ENCODE measurements around the gene PTPRN2.
A peak's percentile ranks its signal among the peaks of the same experiment; 100 is the strongest.

PTPRN2 gene

DNA sequence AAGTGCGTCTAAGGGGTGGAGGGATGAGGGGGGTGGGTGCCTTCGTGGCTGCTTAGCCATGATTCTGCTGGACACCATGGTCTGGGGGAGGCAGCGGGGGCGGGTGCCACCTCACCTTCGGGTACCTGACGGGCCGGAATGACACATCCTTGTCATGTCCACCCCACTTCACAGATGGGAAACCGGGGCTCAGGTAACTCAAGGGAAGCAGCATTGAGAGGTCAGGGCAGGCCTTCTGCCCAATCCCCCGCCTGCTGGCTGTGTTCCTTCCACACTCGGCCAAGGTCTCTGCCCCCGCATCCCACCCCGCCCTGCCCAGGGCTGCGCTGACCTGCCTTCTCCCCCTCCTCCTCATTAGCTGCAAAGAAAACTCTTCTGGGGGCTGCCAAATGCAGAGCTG, 598.0 kb downstream of the PTPRN2 start:
- ChIA-PET CTCF (no interaction called here), POLR2A (no interaction called here)
- TF ChIP-seq CTBP1 (IDR thresholded peaks at IDR 0.05; ENCODE audit: borderline replicate concordance): no peak
- no peak for TF ChIP-seq ZNF384 (IDR thresholded peaks at IDR 0.05)
- TF ChIP-seq ELF4 (IDR thresholded peaks at IDR 0.05): no peak
- no peak for TF ChIP-seq LEF1 (IDR thresholded peaks at IDR 0.05; ENCODE audit: borderline replicate concordance)
- TF ChIP-seq, protein P1, sequence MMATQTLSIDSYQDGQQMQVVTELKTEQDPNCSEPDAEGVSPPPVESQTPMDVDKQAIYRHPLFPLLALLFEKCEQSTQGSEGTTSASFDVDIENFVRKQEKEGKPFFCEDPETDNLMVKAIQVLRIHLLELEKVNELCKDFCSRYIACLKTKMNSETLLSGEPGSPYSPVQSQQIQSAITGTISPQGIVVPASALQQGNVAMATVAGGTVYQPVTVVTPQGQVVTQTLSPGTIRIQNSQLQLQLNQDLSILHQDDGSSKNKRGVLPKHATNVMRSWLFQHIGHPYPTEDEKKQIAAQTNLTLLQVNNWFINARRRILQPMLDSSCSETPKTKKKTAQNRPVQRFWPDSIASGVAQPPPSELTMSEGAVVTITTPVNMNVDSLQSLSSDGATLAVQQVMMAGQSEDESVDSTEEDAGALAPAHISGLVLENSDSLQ (IDR thresholded peaks at IDR 0.05): no peak
- DNase-seq (ENCODE audit: extremely low spot score): no peak

DNA sequence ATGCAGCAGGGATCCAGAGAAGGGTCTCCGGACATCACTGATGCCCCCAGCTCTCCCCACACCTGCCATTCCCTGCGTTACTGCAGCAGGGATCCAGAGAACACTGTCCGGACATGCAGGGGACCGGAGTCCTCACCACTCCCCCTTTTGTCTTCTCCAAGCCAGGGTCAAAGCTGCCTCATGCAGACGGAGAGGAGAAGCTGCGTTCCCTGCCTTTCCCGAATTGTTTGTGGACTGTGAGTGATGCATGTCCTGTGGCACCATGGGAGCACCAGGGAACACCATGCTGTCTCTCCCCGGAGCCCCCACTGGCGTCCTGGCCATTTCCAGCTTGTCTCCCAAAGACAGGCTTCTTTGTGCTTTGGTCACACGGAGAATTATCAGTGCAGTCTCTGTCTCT, 599.7 kb downstream of the PTPRN2 start:
- no peak for DNase-seq (ENCODE audit: extremely low spot score)
- TF ChIP-seq FOXM1 (IDR thresholded peaks at IDR 0.05; ENCODE audit: borderline replicate concordance) (no peak), SUZ12 (IDR thresholded peaks at IDR 0.05) (no peak), CTBP1 (IDR thresholded peaks at IDR 0.05; ENCODE audit: borderline replicate concordance) (no peak), BHLHE40 (IDR thresholded peaks at IDR 0.05; ENCODE audit: borderline replicate concordance) (no peak), NFRKB (IDR thresholded peaks at IDR 0.05) (no peak), FOXK2 (IDR thresholded peaks at IDR 0.05) (no peak), ARNT (IDR thresholded peaks at IDR 0.05) (no peak), HDGF (IDR thresholded peaks at IDR 0.05; ENCODE audit: borderline replicate concordance) (no peak), ELF4 (IDR thresholded peaks at IDR 0.05) (no peak), TARDBP (IDR thresholded peaks at IDR 0.05) (no peak), SP1 (IDR thresholded peaks at IDR 0.05) (no peak), ZNF384 (IDR thresholded peaks at IDR 0.05) (no peak), FOXA1 (IDR thresholded peaks at IDR 0.05) (no peak), LEF1 (IDR thresholded peaks at IDR 0.05; ENCODE audit: borderline replicate concordance) (no peak), L3MBTL2 (conservative IDR thresholded peaks at IDR 0.05) (no peak)
- TF ChIP-seq, protein P1 (IDR thresholded peaks at IDR 0.05): no peak
- ChIA-PET POLR2A (no interaction called here), CTCF (no interaction called here)

- TF ChIP-seq FOXA1 (IDR thresholded peaks at IDR 0.05): no peak
- no peak for TF ChIP-seq HDGF (IDR thresholded peaks at IDR 0.05; ENCODE audit: borderline replicate concordance)
- ChIA-PET POLR2A (no interaction called here), CTCF (no interaction called here)
- DNase-seq (ENCODE audit: extremely low spot score): no peak
Observed at GRCh38 chr7:157986051-157986450, 601.6 kb downstream of the PTPRN2 start.

DNA sequence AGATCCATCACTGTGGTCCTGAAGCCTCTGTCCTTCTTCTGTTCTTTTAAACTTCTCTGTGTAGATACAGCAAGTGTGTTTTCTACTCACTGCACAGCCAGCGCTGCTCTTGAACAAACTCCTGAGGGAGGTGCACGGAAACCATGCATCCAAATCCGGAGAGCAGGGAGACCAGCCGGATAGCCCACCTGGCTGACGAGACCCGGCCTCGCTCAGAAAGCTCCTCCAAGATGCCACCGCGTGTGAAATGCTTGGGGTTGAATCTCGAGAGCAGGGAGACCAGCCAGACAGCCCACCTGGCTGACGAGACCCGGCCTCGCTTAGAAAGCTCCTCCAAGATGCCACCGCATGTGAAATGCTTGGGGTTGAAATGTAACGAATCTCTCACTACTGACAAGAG, 602.0 kb downstream of the PTPRN2 start:
- POLR2A ChIA-PET: no interaction called here
- TF ChIP-seq ELF4 (IDR thresholded peaks at IDR 0.05) (no peak), ZNF384 (IDR thresholded peaks at IDR 0.05) (no peak), HDGF (IDR thresholded peaks at IDR 0.05; ENCODE audit: borderline replicate concordance) (no peak), NFRKB (IDR thresholded peaks at IDR 0.05) (no peak), SP1 (IDR thresholded peaks at IDR 0.05) (no peak)
- no peak for DNase-seq (ENCODE audit: extremely low spot score)
- CTCF ChIA-PET: no interaction called here

- CTCF ChIA-PET: no interaction called here
- POLR2A ChIA-PET: no interaction called here
- TF ChIP-seq HDGF (IDR thresholded peaks at IDR 0.05; ENCODE audit: borderline replicate concordance): no peak
- TF ChIP-seq SP1 (IDR thresholded peaks at IDR 0.05): no peak
- TF ChIP-seq TARDBP (IDR thresholded peaks at IDR 0.05): no peak
- TF ChIP-seq CTBP1 (IDR thresholded peaks at IDR 0.05; ENCODE audit: borderline replicate concordance): no peak
- TF ChIP-seq ARNT (IDR thresholded peaks at IDR 0.05): no peak
- no peak for TF ChIP-seq FOXK2 (IDR thresholded peaks at IDR 0.05)
- TF ChIP-seq SUZ12 (IDR thresholded peaks at IDR 0.05): no peak
- TF ChIP-seq, protein P1 (IDR thresholded peaks at IDR 0.05): 0 out of 2 replicates have a peak, but pooled peaks have one; percentile 25
- DNase-seq (ENCODE audit: extremely low spot score): no peak
Observed at GRCh38 chr7:157984423-157985163, 603.0 kb downstream of the PTPRN2 start.

DNA sequence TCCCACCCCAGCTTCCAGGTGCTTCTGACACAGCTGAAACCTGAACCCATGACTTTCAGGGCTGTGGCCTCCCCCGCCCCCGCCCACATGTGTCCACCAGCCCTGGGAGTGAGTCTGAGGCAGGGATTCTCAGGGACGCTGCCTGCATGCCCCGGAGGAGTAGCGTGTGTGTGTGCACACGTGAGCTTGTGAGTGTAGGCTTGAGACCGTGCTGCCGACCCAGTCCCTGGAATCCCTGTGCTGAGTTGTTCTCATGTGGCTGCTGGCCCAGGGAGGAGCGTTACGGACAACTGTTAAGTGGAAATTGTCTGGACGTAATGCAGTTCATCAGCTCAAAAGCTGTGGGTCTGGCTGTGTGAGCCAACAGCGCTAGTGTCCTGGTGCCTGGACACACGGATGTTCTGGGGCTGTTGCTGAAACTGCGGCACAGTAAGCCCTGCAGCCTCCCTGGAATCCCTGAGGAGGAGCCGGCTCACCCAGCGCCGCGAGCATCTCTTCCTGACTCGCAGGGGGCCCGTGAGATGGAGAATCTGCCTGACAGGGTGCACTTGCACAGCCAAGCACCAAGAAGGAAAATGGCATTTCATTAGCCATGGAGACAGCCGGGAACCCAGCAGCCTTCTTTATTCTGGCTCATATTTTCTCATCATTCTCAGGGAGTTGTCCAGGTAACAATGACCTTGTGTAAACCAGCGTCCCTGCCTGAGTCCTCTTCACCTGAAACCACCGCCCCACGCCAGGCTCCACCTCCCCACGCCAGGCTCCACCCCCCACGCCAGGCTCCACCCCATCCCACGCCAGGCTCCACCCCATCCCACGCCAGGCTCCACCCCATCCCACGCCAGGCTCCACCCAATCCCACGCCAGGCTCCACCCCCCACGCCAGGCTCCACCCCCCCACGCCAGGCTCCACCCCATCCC, 603.9 kb downstream of the PTPRN2 start:
- TF ChIP-seq SUZ12 (IDR thresholded peaks at IDR 0.05) (no peak), FOXM1 (IDR thresholded peaks at IDR 0.05; ENCODE audit: borderline replicate concordance) (no peak), NFRKB (IDR thresholded peaks at IDR 0.05) (no peak), TARDBP (IDR thresholded peaks at IDR 0.05) (no peak), ELF4 (IDR thresholded peaks at IDR 0.05) (no peak)
- ChIA-PET POLR2A (no interaction called here), CTCF (no interaction called here)
- no peak for DNase-seq (ENCODE audit: extremely low spot score)

- CTCF ChIA-PET: no interaction called here
Observed at GRCh38 chr7:157981778-157982177, 605.8 kb downstream of the PTPRN2 start.

More at GRCh38 chr7:157981778-157982177, 605.8 kb downstream of the PTPRN2 start:
- no peak for DNase-seq (ENCODE audit: extremely low spot score)
- POLR2A ChIA-PET: no interaction called here
- TF ChIP-seq SP1 (IDR thresholded peaks at IDR 0.05) (no peak), BHLHE40 (IDR thresholded peaks at IDR 0.05; ENCODE audit: borderline replicate concordance) (no peak), ZNF384 (IDR thresholded peaks at IDR 0.05) (no peak), L3MBTL2 (conservative IDR thresholded peaks at IDR 0.05) (no peak)
